DOHH2 (cell line): ENCODE measurements around the gene PIK3R3.

Experiments used
- H3F3A ChIP-seq: fragments of 200-600 bp; sonication (generic), shearing (Covaris generic); 2 replicates; pipeline ENCODE4 v1.6.0; 2016; ENCODE audit warnings: antibody characterized with exemption, mild to moderate bottlenecking; ENCODE audit not compliant: control insufficient read depth, insufficient read depth
- H3K27ac ChIP-seq: fragments of 200-600 bp; sonication (generic); 2 replicates; pipeline ENCODE4 v1.5.1; 2014; ENCODE audit warnings: low read depth, mild to moderate bottlenecking, low read length, moderate library complexity
- H3K27me3 ChIP-seq: fragments of 200-600 bp; sonication (generic); 2 replicates; pipeline ENCODE4 v1.6.1; 2014; ENCODE audit warnings: mild to moderate bottlenecking, low read length, mixed read lengths; ENCODE audit not compliant: control insufficient read depth
- H3K36me3 ChIP-seq: fragments of 200-600 bp; sonication (generic); 2 replicates; pipeline ENCODE4 v1.6.1; 2014; ENCODE audit warnings: mild to moderate bottlenecking, low read length, moderate library complexity, mixed read lengths; ENCODE audit not compliant: control insufficient read depth
- H3K4me1 ChIP-seq: fragments of 200-600 bp; sonication (generic); 2 replicates; pipeline ENCODE4 v1.6.1; 2014; ENCODE audit warnings: mild to moderate bottlenecking, low read length, mixed read lengths; ENCODE audit not compliant: control insufficient read depth
- H3K4me2 ChIP-seq: fragments of 200-600 bp; sonication (generic); 2 replicates; pipeline ENCODE4 v1.6.0; 2014; ENCODE audit warnings: mild to moderate bottlenecking, low read length, moderate library complexity
- H3K4me3 ChIP-seq: fragments of 200-600 bp; sonication (generic); 2 replicates; pipeline ENCODE4 v1.5.1; 2014; ENCODE audit warnings: mild to moderate bottlenecking, low read length, mixed read lengths
- H3K79me2 ChIP-seq: fragments of 200-600 bp; sonication (generic); 2 replicates; pipeline ENCODE4 v1.6.1; 2014; ENCODE audit warnings: mild to moderate bottlenecking, low read length, mixed read lengths; ENCODE audit not compliant: control insufficient read depth
- H3K9me2 ChIP-seq: fragments of 200-600 bp; sonication (generic); replicated peaks from 2 replicates; pipeline ENCODE4 v1.6.1; 2014; ENCODE audit warnings: mild to moderate bottlenecking, low read length, mixed read lengths; ENCODE audit not compliant: control insufficient read depth
- H3K9me3 ChIP-seq: fragments of 200-600 bp; sonication (generic); 2 replicates; pipeline ENCODE4 v1.6.1; 2014; ENCODE audit warnings: antibody characterized with exemption, low read length, mixed read lengths; ENCODE audit not compliant: control insufficient read depth, insufficient read depth
- H4K20me1 ChIP-seq: fragments of 200-600 bp; sonication (generic); 2 replicates; pipeline ENCODE4 v1.6.0; 2014; ENCODE audit warnings: low read depth, mild to moderate bottlenecking, antibody characterized with exemption, low read length, moderate library complexity; ENCODE audit not compliant: control insufficient read depth, insufficient read depth
- EZH2phosphoT487 ChIP-seq: fragments of 200-600 bp; sonication (generic); IDR thresholded peaks from 2 replicates; pipeline ENCODE4 v1.6.1; 2017; ENCODE audit warnings: borderline replicate concordance, mild to moderate bottlenecking, antibody characterized with exemption, low read length, moderate library complexity, mixed read lengths
- TF ChIP-seq, protein P1 (sequence below): fragments of 200-600 bp; sonication (generic); IDR thresholded peaks from one replicate; pipeline ENCODE4 v1.5.1; 2014; ENCODE audit warnings: antibody characterized with exemption, mild to moderate bottlenecking, low read depth, low read length; ENCODE audit not compliant: poor library complexity, severe bottlenecking

PIK3R3 gene

GRCh38 chr1:46030074-46030870 lies 102.2 kb downstream of the PIK3R3 start:
- no peaks in the 10 kb centered on the region for H3K4me1 ChIP-seq
- no peak overlapping the region for H3K27ac ChIP-seq
- no peak overlapping the region for H3K4me2 ChIP-seq
- H3K4me3 ChIP-seq = no peak overlapping the region
- no peaks in the 10 kb centered on the region for H3K79me2 ChIP-seq
- H3K27me3 ChIP-seq = no peaks in the 10 kb centered on the region
- H4K20me1 ChIP-seq = no peaks in the 10 kb centered on the region
- H3F3A ChIP-seq = no peaks in the 10 kb centered on the region
- TF ChIP-seq, protein P1, sequence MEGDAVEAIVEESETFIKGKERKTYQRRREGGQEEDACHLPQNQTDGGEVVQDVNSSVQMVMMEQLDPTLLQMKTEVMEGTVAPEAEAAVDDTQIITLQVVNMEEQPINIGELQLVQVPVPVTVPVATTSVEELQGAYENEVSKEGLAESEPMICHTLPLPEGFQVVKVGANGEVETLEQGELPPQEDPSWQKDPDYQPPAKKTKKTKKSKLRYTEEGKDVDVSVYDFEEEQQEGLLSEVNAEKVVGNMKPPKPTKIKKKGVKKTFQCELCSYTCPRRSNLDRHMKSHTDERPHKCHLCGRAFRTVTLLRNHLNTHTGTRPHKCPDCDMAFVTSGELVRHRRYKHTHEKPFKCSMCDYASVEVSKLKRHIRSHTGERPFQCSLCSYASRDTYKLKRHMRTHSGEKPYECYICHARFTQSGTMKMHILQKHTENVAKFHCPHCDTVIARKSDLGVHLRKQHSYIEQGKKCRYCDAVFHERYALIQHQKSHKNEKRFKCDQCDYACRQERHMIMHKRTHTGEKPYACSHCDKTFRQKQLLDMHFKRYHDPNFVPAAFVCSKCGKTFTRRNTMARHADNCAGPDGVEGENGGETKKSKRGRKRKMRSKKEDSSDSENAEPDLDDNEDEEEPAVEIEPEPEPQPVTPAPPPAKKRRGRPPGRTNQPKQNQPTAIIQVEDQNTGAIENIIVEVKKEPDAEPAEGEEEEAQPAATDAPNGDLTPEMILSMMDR = no peak
- H3K36me3 ChIP-seq = peaks cover 92% of the 10 kb centered on the region
- no peaks in the 10 kb centered on the region for H3K9me3 ChIP-seq
- no peaks in the 10 kb centered on the region for H3K9me2 ChIP-seq

DNA sequence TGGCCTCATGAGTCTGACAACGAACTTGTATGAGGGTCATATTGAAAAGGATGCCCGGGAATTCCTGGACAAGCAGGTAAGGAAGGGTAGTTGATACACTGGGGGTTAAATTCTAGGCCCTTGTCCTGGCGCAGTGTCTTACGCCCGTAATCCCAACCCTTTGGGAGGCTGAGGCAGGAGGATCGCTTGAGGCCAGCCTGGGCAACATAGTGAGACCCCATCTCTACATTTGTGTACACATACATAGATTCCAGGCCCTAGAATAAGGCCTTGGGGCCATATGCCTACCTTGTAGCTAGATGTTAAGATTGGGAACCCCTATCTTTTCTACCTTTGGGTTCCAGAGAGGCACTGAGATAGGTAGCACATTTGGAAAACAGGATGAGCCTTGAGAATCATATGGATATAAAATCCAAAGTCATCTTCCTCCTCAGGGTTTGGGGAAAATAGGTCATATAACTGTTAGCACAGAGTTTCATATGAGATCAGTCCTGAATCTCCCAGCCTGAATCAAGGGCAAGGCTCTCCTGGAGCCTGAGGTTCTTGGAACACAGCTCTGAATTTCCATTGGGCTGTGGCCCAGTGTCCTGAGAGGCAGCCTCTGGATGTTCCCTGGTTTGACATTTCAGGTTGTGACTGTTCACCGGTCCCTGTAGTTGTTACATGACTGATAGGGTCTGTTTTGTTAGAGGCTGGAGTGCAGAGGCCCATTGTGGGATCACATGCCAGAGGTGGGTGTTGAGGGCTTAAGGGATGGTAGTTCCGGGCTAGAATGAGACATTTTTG lies 104.4 kb downstream of the PIK3R3 start:
- Histone ChIP-seq H3K79me2 (no peaks in the 10 kb centered on the region), H3F3A (no peaks in the 10 kb centered on the region), H4K20me1 (no peaks in the 10 kb centered on the region), H3K27me3 (no peaks in the 10 kb centered on the region), H3K27ac (no peak overlapping the region), H3K4me2 (no peak overlapping the region), H3K9me3 (no peaks in the 10 kb centered on the region), H3K4me3 (no peak overlapping the region), H3K4me1 (no peaks in the 10 kb centered on the region), H3K36me3 (peaks cover 89% of the 10 kb centered on the region), H3K9me2 (no peaks in the 10 kb centered on the region)
- TF ChIP-seq, protein P1 = no peak
- TF ChIP-seq EZH2phosphoT487 = no peak

DNA sequence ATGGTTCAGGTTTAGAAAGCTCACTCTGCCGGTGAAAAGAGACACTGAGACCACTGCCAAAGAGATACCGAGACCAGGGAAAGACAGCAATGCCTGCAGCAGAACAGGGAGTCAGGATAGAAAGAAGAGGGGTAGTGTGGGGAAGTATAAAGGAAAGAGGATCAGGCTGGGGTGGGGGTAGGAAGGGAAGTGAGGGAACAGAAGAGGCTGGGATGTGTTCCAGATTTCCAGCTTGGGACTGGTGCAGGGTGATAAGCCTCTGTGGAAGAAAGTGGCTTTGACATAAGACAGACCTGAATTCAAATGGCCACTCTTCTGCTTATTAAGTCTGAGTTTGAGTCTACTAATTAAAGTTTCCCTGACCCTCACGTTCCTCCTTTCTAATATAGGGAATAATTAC lies 105.9 kb downstream of the PIK3R3 start:
- Histone ChIP-seq H3K4me3 (no peak overlapping the region), H3F3A (no peaks in the 10 kb centered on the region), H3K4me1 (no peaks in the 10 kb centered on the region), H3K27ac (no peak overlapping the region), H3K9me2 (no peaks in the 10 kb centered on the region), H3K9me3 (no peaks in the 10 kb centered on the region), H4K20me1 (no peaks in the 10 kb centered on the region), H3K27me3 (no peaks in the 10 kb centered on the region), H3K4me2 (no peak overlapping the region), H3K36me3 (peaks cover 93% of the 10 kb centered on the region), H3K79me2 (no peaks in the 10 kb centered on the region)
- TF ChIP-seq, protein P1 = no peak
- no peak for TF ChIP-seq EZH2phosphoT487
